Femur (tissue), 1 donor: Measurements from ENCODE around the gene POLD1.
A peak's percentile ranks its signal among the peaks of the same experiment; 100 is the strongest.

ENCODE experiments used
- DNase-seq: peaks from one replicate; pipeline ENCODE4 v3.0.0-alpha.2; 2017

Gene POLD1

DNA sequence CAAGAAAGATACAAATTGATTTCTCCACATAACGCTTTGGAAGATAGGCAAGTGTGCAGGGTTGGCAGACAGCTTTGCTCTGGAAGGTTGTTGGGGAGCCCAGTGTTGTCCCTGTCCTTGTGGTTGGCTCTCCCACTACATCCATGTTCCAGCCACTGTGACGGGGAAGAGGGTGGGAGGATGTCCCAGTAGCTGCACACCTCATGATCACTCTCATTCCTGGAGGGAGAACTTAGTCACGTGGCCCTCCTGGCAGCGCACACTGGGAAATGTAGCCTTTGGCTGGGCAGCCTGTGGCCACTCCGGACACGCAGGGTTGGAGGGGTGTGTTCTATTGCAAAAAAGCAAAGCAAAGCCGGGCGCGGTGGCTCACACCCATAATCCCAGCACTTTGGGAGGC is 9.9 kb downstream of the POLD1 start:
- no peak for DNase-seq

DNA sequence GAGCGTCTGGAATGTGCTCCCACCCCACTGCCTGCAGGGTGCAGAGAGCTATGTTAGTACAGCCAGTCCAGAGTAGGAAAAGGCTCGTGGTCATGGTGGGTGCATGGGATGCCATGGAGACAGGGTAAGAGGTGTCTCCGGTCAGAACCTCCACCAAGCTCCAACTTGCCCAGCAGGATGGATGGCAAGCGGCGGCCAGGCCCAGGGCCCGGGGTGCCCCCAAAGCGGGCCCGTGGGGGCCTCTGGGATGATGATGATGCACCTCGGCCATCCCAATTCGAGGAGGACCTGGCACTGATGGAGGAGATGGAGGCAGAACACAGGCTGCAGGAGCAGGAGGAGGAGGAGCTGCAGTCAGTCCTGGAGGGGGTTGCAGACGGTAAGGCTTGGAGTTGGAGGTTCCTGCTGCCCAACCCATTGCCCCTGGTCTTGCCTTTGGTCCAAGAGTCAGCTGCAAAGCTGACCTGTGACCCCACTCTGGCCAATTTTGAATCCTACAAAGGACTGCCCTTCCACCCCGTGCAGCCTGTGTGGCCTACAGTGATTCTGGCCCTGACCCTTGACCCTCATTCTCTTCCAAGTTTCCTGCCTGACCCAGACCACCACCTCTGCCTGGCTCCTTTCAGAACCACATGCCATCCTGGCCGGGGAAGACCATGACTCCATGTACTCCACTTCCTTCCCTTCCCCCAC is 14.7 kb downstream of the POLD1 start:
- DNase-seq, result no peak

DNA sequence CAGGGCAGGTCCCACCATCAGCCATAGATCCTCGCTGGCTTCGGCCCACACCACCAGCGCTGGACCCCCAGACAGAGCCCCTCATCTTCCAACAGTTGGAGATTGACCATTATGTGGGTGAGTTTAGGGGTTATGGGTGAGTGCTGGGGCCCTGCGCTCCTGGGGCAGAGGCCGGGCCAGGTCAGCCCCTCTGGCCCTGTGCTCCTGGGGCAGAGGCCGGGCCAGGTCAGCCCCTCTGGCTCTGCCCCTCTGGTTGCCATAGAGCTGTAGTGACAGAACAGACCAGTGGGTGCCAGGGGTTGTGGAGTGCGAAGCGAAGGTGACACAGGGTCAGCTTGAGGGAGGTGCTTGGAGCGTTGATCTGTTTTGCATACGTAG is 15.2 kb downstream of the POLD1 start:
- DNase-seq, result no peak

DNA sequence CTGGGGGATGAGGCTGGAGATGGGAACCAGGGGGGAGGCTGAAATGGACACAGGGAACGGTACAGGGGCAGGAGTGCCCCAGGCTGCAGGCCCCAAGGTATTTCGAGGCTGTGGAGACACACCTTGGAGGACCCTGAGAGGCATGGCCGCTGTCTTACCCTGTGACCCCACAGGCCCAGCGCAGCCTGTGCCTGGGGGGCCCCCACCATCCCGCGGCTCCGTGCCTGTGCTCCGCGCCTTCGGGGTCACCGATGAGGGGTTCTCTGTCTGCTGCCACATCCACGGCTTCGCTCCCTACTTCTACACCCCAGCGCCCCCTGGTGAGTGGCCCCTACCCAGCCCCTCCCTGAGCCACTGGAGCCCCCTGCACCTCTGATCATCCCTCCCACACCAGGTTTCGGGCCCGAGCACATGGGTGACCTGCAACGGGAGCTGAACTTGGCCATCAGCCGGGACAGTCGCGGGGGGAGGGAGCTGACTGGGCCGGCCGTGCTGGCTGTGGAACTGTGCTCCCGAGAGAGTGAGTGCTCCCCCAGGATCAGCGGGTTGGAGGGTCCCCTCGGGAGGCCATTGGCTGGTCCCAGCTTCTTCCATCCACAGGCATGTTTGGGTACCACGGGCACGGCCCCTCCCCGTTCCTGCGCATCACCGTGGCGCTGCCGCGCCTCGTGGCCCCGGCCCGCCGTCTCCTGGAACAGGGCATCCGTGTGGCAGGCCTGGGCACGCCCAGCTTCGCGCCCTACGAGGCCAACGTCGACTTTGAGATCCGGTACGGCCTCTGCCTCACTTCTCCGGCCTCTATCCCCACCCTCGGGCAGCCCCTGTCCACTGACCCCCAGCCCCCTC is 17.7 kb downstream of the POLD1 start:
- no peak for DNase-seq

DNA sequence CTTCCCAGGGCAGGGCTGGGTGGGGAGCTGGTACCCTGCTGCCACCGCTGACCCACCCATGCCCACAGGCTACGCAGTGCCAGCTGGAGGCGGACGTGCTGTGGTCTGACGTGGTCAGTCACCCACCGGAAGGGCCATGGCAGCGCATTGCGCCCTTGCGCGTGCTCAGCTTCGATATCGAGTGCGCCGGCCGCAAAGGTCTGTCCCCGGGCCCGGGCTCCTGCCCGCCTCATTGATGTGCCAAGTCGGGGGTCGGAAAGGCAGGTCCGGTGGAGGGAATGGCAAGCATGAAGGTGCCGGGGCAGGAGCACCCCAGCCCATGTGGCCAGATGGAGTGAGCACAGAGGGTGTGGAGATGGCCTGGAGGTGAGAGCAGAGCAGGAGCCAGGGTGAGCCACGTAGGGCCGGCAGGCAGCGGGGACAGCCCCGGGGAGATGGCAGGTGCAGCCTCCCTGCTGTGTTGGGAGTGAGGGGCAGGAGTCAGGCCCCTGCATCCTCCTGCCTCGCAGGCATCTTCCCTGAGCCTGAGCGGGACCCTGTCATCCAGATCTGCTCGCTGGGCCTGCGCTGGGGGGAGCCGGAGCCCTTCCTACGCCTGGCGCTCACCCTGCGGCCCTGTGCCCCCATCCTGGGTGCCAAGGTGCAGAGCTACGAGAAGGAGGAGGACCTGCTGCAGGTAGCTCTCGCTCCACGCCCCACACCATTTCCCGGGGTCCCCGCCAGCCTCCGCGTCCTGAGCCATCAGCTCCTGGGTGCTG is 18.6 kb downstream of the POLD1 start:
- no peak for DNase-seq

DNA sequence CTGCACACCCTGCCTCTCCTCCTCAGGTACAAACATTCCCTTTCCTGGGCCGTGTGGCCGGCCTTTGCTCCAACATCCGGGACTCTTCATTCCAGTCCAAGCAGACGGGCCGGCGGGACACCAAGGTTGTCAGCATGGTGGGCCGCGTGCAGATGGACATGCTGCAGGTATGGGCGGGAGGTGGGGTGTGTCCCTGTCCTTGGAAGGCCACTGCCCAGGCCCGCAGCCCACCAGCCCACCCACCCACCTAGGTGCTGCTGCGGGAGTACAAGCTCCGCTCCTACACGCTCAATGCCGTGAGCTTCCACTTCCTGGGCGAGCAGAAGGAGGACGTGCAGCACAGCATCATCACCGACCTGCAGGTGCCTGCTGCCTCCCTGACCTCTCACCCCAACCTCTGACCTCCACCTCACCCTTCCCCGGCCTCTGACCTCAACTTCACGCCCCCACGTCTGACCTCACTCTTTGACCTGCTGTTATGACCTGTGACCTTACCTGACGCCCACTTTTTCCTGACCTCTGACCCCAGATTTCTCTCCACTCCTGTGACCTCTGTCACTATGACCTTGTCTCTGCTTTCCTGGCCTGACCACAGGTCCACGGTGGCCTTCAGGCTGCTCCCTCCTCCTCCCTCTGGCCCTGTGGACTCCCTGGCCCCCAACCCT is 22.1 kb downstream of the POLD1 start:
- no peak for DNase-seq

DNA sequence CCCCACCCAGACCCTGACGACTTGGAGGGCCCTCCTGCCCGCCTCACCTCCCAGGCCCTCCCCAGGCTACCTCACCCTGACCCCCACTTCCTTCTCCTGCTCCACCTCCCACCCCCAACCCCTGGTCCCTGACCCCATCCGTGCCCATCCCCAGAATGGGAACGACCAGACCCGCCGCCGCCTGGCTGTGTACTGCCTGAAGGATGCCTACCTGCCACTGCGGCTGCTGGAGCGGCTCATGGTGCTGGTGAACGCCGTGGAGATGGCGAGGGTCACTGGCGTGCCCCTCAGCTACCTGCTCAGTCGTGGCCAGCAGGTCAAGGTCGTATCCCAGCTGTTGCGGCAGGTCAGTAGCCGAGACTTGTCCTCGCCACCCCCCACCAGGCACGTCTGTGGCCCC is 22.7 kb downstream of the POLD1 start:
- no peak for DNase-seq

DNA sequence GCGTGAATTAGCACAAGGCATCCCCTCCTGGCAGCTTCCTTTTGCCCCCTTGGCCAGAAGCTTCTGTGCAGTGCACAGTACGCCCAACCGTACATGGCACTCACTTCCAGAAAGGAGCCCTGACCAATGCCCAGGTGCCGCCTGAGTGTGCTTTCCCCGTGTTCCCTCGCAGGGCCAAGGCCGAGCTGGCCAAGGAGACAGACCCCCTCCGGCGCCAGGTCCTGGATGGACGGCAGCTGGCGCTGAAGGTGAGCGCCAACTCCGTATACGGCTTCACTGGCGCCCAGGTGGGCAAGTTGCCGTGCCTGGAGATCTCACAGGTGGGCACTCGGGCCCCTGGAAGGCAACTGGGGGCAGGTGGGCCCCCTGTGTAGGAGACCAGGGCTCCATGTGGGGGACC is 25.2 kb downstream of the POLD1 start:
- no peak for DNase-seq

DNA sequence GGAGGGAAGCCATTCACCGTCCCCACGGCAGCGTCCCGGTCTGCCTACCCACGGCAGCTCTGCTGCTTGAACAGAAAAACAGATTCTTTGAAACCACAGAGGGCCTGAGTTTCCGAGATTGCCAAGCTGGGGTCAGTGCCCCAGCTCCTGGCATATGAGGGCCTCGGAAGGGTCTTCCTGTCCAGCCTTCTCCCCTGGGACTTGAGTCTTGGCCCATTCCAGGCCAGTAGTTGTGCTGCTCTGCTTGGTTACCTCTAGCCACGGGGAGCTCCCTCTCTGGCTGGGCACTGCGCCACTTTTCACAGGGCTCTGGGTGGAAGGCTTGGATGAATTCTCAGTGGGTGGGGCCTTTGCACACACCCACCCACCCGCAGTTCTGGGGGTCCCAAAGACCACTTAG is 26.0 kb downstream of the POLD1 start:
- no peak for DNase-seq

DNA sequence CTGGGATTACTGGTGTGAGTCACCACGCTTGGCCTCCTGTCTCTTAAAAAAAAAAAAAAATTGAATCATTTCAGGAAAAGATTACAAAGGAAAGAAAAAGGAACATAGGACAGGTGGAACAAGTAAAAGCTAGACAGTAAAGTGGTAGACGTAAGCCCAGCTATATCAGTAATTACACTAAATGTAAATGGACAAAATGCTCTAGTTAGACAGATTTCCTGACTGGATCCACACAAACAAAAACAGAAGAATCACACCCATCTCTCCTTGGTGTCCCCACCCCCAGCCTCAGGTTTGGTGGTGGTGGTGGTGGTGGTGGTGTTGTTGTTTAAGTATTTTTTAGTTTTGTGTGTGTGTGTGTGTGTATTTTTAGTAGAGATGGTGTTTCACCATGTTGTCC is 28.3 kb downstream of the POLD1 start:
- no peak for DNase-seq

DNA sequence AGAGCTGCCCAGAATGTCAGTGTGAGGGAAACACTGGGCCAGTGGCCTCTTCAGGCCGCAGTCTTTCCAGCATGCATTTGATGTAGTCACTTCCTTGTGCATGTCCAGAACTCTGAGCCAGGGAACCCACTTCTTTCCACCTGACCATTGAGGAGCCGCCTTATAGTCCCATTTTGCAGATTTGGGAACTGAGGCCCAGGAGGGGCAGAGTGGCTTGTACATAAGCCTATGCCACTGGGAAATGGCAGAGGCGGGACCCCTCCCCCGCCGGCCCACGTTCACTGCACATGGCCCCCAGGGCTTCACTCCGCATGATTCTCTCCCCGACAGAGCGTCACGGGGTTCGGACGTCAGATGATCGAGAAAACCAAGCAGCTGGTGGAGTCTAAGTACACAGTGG is 28.9 kb downstream of the POLD1 start:
- DNase-seq, result no peak

DNA sequence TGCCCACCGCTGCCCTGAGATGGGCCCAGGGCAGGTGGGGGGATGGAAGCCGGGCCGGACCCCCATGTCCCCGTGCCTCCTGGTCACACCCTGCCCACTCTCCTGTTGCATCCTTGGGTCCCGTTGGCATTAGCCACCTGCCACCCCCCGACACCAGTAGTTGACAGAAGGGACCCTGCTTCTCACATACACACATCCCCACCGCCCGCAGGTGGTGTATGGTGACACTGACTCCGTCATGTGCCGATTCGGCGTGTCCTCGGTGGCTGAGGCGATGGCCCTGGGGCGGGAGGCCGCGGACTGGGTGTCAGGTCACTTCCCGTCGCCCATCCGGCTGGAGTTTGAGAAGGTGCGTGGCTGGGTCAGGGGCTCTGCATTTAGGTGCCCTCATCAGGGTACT is 29.4 kb downstream of the POLD1 start:
- no peak for DNase-seq

DNA sequence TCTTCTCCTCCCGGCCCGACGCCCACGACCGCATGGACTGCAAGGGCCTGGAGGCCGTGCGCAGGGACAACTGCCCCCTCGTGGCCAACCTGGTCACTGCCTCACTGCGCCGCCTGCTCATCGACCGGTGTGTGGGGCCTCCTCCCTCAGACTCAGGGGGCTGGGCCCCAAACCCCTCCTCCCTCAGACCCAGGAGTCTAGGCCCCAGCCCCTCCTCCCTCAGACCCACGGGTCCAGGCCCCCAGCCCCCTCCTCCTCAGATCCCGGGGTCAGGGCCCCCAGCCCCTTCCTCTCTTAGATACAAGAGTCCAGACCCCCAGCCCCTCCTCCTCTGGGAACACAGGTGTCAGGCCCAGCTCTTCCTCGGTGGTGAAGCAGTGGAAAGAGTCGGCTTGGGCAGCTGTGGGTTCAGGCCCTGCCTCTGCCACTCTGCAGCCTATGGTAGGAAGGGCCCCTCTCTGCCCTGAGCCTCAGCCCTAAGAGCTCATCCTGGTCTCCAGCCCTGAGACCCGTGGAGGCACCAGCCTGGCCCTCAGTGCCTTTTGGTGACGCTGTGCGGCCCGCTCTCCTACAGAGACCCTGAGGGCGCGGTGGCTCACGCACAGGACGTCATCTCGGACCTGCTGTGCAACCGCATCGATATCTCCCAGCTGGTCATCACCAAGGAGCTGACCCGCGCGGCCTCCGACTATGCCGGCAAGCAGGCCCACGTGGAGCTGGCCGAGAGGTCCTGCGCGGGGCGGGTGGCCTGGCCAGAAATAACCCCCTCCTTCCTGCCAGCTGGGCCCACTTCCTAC is 30.9 kb downstream of the POLD1 start:
- peak; percentile 84 for DNase-seq

DNA sequence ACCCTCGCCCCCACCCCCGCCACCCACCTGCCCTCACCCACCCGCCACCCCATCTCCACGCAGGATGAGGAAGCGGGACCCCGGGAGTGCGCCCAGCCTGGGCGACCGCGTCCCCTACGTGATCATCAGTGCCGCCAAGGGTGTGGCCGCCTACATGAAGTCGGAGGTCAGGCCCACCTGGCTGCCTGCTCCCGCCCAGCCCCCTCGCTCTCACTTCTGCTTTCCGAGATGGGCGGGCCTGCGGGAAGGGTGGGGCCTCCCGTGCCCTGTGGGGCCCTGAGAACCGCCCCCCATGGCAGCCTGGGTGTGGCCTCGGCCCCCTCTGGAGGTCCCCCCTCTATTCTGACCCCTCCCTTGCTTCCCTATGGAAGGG is 31.5 kb downstream of the POLD1 start:
- peak; percentile 69 for DNase-seq

DNA sequence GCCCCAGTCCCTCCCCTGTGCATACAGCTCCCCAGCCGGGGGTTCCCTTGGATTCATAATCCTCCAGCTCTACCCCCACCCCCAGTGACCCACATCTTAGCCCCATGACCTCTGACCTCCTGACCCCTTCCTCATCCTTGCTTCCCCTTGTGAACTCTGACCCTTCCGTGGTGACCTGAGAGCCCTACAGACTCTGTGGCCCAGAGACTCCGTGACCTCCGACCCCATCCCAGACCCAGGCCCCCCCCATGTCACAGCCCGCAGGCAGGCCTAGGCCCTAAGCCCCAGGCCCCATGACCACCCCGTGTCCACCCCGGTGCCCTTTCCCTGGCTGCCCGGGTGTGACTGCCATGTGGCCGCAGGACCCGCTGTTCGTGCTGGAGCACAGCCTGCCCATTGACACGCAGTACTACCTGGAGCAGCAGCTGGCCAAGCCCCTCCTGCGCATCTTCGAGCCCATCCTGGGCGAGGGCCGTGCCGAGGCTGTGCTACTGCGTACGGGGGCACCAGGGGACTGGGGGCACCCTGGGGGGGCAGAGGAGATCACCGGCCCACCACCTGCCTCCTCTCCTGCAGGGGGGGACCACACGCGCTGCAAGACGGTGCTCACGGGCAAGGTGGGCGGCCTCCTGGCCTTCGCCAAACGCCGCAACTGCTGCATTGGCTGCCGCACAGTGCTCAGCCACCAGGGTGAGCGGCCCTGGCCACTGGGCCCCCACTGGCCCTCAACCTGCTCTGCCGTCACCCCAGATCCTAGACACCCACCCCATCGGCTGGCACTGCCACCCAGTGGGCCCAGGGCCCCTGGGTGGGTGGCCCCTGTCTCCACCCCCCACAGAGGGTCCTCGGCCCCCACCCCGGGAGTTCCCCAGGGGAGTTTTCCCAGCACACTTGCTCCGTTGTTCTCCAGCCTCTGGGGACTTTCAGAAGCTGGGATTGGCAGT is 32.2 kb downstream of the POLD1 start:
- DNase-seq, result no peak

DNA sequence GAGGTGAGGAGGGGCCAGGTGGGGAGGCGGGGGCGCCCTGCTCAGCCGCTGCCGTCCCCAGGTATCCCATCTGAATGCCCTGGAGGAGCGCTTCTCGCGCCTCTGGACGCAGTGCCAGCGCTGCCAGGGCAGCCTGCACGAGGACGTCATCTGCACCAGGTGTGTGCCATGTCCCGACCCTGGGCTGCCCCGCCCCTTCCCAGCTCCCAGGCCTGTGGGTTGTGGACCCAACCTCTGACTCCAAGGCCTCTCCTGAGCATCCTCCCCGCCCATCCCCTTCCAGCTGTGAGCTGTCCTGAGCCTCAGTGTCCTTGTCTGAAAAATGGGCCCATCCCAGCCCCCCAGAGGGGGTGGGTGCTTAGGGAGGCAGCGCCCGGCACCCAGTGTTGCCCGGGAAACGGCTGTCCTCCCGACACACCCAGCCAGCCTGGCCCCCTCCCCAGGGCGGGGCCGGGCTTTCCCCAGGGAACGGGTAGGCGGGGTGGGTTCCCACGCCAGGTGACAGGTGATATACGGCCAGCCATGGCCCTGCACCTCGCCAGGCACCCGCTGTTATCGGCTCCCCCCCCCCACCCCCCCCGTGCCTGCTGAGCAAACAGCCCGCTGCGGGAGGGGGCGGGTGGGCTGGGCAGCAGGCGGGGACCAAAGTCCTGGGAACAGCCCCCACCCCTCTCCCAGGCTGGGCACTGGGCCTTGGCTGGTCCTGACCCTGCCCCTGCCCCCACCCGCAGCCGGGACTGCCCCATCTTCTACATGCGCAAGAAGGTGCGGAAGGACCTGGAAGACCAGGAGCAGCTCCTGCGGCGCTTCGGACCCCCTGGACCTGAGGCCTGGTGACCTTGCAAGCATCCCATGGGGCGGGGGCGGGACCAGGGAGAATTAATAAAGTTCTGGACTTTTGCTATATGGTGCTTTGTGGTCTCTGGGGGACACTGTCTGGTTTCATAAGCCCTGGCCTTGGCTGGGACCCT is 33.2 kb downstream of the POLD1 start:
- DNase-seq, result no peak

DNA sequence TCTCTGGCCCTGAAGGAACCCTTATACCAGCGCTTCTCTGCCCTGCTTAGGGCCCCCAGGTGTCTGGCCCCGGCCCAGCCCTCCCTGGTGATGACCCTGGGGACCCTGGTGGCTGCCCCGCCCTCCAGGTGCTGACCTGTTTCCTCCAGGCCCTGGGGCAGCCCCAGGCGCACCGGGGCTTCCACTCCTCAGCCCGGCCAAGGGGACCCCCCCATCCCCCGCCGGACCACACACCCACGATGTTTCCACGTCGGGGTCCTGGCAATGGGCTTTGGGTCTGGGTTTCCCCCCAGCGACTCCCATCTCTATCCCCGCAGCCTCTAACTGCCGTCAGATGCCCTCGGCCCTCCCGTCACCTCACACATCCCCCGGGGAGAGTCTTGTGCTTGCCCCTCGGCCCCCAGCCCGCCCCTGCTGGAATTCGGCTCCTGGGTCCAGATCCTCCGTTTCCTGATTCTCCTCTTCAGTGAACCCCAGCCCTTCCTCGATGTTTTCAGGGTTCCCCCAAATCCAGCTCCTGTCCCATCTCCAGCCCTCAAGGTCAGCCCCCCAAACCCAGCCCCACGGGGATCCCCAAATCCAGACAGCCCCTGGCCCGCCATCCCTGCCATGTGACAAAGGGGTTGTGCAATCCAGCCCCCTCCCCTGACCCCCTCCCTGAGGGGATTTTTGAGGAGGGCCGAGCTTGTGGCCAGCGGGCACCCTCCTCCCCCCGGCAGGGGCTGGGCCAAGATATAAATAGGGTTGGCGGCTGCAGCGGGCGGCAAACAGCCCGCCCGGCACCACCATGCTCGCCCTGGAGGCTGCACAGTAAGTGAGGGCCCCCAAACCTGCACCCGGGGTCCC is 34.3 kb downstream of the POLD1 start, which contains the start of gene SPIB:
TSS of gene SPIB (plus strand) at position 763 of the 846 bp plus-strand sequence. CDS start at position 788, 25 bp downstream.
- no peak for DNase-seq

DNA sequence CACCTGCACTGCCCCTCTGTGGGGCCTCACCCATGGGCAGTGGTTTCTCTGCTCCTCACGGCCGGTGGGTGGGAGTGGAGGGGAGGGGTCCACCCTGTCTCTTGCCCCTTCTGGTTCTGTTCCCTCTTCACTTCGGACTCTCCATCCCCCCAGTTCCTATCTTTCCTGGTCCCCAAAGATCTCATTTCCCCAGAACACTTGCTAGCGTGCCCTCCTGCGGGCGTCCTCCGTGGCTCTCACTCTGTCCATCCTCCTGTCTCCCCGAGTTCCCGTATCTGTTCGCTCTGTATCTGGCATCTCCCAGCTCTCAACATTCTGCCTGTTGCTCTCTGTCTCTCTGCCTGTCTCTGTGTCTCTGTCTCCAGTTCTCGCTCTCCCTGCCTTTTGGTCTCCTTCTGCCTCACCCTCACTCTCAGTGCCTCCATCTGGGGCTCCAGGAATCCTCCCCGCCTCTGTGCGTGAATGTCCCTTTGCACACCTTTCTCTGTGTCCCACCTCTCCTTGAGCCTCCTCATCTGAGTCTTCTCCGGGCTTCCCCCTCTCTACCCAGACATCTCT is 35.0 kb downstream of the POLD1 start:
- no peak for DNase-seq
